RWPE1 (cell line): ENCODE measurements around the gene PDILT.

Source experiments
- CTCF ChIA-PET: fragments of 350-600 bp; sonication (Branson Sonifier 250); formaldehyde crosslinking; extraction: SDS; loops from one replicate; lab custom pipeline; 2021; lab: Yijun Ruan, JAX
- POLR2A ChIA-PET: fragments of 400-600 bp; formaldehyde crosslinking; extraction: SDS; loops from one replicate; lab custom pipeline; 2020; ENCODE audit warnings: antibody characterized with exemption; ENCODE audit not compliant: low non-redundant PET; lab: Yijun Ruan, JAX
- DNase-seq: peaks from one replicate; pipeline ENCODE4 v3.0.0; 2012; ENCODE audit warnings: low spot score
- H3K27ac ChIP-seq: fragments of 450-650 bp; 2 replicates; pipeline ENCODE4 v1.5.1; 2017
- CTCF ChIP-seq: fragments of 450-650 bp; conservative IDR thresholded peaks from 2 replicates; pipeline ENCODE4 v1.5.1; 2017; ENCODE audit warnings: low read depth, mild to moderate bottlenecking

PDILT gene

GRCh38 chr16:20396846-20397467, 7.6 kb downstream of the PDILT start:
- no peak for TF ChIP-seq CTCF
- POLR2A ChIA-PET: no interaction called here
- CTCF ChIA-PET: interaction anchor here (0.6 kb wide), 1 partner anchor 357 kb away, joined by 4 read pairs; no protein-coding TSS in a partner anchor

GRCh38 chr16:20395946-20396345, 8.6 kb downstream of the PDILT start:
- no peak overlapping the region for H3K27ac ChIP-seq
- POLR2A ChIA-PET: no interaction called here
- no peak for TF ChIP-seq CTCF
- CTCF ChIA-PET: interaction anchor here (0.9 kb wide), 1 partner anchor 19 kb away, joined by 3 read pairs; no protein-coding TSS in a partner anchor
- no peak for DNase-seq

More at GRCh38 chr16:20396846-20397467, 7.6 kb downstream of the PDILT start:
- DNase-seq: no peak
- H3K27ac ChIP-seq: no peak overlapping the region

- no peak for DNase-seq
- TF ChIP-seq CTCF: no peak
- ChIA-PET CTCF (interaction anchor here (0.9 to 1.6 kb wide), 2 partner anchors 9 to 93 kb away, joined by 3 to 8 read pairs; no protein-coding TSS in a partner anchor), POLR2A (no interaction called here)
- no peak overlapping the region for H3K27ac ChIP-seq
Measured at GRCh38 chr16:20393801-20394577, 10.5 kb downstream of the PDILT start.

GRCh38 chr16:20391045-20391444, 13.5 kb downstream of the PDILT start:
- DNase-seq: no peak
- CTCF ChIA-PET: no interaction called here
- TF ChIP-seq CTCF: no peak

GRCh38 chr16:20388854-20389253, 15.7 kb downstream of the PDILT start:
- POLR2A ChIA-PET: no interaction called here
- CTCF ChIA-PET: interaction anchor here (1.2 kb wide), 1 partner anchor 482 kb away, joined by 5 read pairs; no protein-coding TSS in a partner anchor
- H3K27ac ChIP-seq: no peak overlapping the region
- no peak for DNase-seq
- no peak for TF ChIP-seq CTCF

More at GRCh38 chr16:20391045-20391444, 13.5 kb downstream of the PDILT start:
- POLR2A ChIA-PET: no interaction called here
- H3K27ac ChIP-seq: no peak overlapping the region

GRCh38 chr16:20387978-20388377, 16.6 kb downstream of the PDILT start:
- TF ChIP-seq CTCF: no peak
- ChIA-PET POLR2A (no interaction called here), CTCF (no interaction called here)
- no peak for DNase-seq
- H3K27ac ChIP-seq: no peak overlapping the region
